Sigmoid colon (tissue), 7 donors: ENCODE data around the gene AGPAT2. TPM values are rescaled to one million over a fixed set of nuclear protein-coding genes. Genes with fewer than 3 reads are reported as not detected.

ENCODE experiments used
- DNase-seq: peaks from one replicate; pipeline ENCODE4 v3.0.0-alpha.2; 2019
- H3K27ac ChIP-seq, 4 donors: fragments of 200-600 bp; sonication (generic); one replicate each; pipeline ENCODE4 v1.5.1; 2016 to 2019; ENCODE audit warnings: mild to moderate bottlenecking in 1 of 4
- H3K27me3 ChIP-seq, 3 donors: fragments of 200-600 bp; sonication (generic); one replicate each; pipeline ENCODE4 v1.5.1; 2019; ENCODE audit warnings: mild to moderate bottlenecking in 1 of 3
- H3K36me3 ChIP-seq, 4 donors: fragments of 200-600 bp; sonication (generic); one replicate each; pipeline ENCODE4 v1.5.1; 2016 to 2019
- H3K4me1 ChIP-seq, 4 donors: fragments of 200-600 bp; sonication (generic); one replicate each; pipeline ENCODE4 v1.5.1; 2017 to 2019
- H3K4me3 ChIP-seq, 4 donors: fragments of 200-600 bp; sonication (generic); one replicate each; pipeline ENCODE4 v1.5.1; 2017 to 2019; ENCODE audit warnings: mild to moderate bottlenecking in 2 of 4, moderate library complexity in 1 of 4
- H3K9me3 ChIP-seq, 4 donors: fragments of 200-600 bp in 3 of 4; sonication (generic) in 3 of 4; one replicate each; pipeline versions ENCODE4 v1.5.1 to v1.6.1; 2013 to 2019
- CTCF ChIP-seq, 4 experiments: fragments of 450-650 bp in 3 of 4; fragments of 200-600 bp in 1 of 4; IDR thresholded peaks; one replicate each; pipeline ENCODE4 v1.5.1; 2016 to 2019; ENCODE audit warnings: antibody characterized with exemption in 4 of 4, mild to moderate bottlenecking in 3 of 4, moderate library complexity in 2 of 4
- EP300 ChIP-seq, 4 donors: sonication (generic); formaldehyde crosslinking; IDR thresholded peaks; one replicate each; pipeline ENCODE4 v1.6.1; 2017; ENCODE audit warnings: antibody characterized with exemption in 4 of 4
- POLR2A ChIP-seq, 2 donors: fragments of 450-650 bp; IDR thresholded peaks; one replicate each; pipeline ENCODE4 v1.6.1; 2016; ENCODE audit warnings: antibody characterized with exemption in 2 of 2, mild to moderate bottlenecking in 2 of 2, moderate library complexity in 2 of 2
- POLR2AphosphoS5 ChIP-seq, 4 donors: sonication (generic); formaldehyde crosslinking; IDR thresholded peaks; one replicate each; pipeline ENCODE4 v1.6.1; 2017; ENCODE audit warnings: antibody characterized with exemption in 4 of 4
- WGBS, 2 donors: extraction: QIAGEN DNeasy Blood & Tissue Kit; methylation state at CpG; one replicate each; pipeline ENCODE4 v1.1.7; 2013; 5-methylcytosine and 5-hydroxymethylcytosine counted together
- intact Hi-C: fragments of 100-400 bp; cut with DNase I; formaldehyde crosslinking; loops from one replicate; pipeline ENCODE4 v1.15.1; 2023
- polyA plus RNA-seq, 3 donors: library from polyadenylated mRNA; stranded (reverse); fragments of 200-250 nt; gene quantifications; one replicate each; pipeline ENCODE4 v1.2.3, GENCODE V29; 2013
- total RNA-seq, 4 donors: library from RNA; depleted of rRNA; stranded (reverse); fragments of >200 nt; gene quantifications; one replicate each; pipeline ENCODE4 v1.1.0, GENCODE V29; 2016
- donor health status: healthy with polysubstance abuse.
- donor health status: Bipolar disorder and iron deficiency.
- donor health status: healthy.

Gene AGPAT2
- total and polyA plus RNA-seq, 7 donors, result 28.0 to 345 (median 62.4) TPM

- H3K4me1 ChIP-seq, result peaks cover 0 to 21% (median 19%) of the 10 kb centered on the region in 4 donors
- TF ChIP-seq POLR2AphosphoS5 (IDR thresholded peaks at IDR 0.05) (no peak), CTCF (IDR thresholded peaks at IDR 0.05) (no peak), POLR2A (IDR thresholded peaks at IDR 0.05) (no peak), EP300 (IDR thresholded peaks at IDR 0.05) (no peak)
- 93 to 94% methylated on average over 20 of the region's 20 CpGs for WGBS, 2 donors
- no peak overlapping the region for H3K27ac ChIP-seq
- peaks cover 0 to under 1% (median 0%) of the 10 kb centered on the region in 4 donors for H3K36me3 ChIP-seq
- H3K27me3 ChIP-seq, result no peaks in the 10 kb centered on the region
- intact Hi-C loops, result no loop called here
- no peaks in the 10 kb centered on the region for H3K9me3 ChIP-seq
- no peak for DNase-seq
- H3K4me3 ChIP-seq, result no peak overlapping the region
Observed at GRCh38 chr9:136681945-136682699, 5.1 kb downstream of the AGPAT2 start.

- H3K9me3 ChIP-seq, result no peaks in the 10 kb centered on the region
Observed at GRCh38 chr9:136681029-136681428, 6.2 kb downstream of the AGPAT2 start.

GRCh38 chr9:136679431-136679941 is 7.8 kb downstream of the AGPAT2 start:
- Histone ChIP-seq H3K4me1 (no peaks in the 10 kb centered on the region), H3K4me3 (no peak overlapping the region), H3K36me3 (peaks cover 0 to 20% (median 5%) of the 10 kb centered on the region in 4 donors), H3K27ac (peak overlapping the region in 1 of 4 donors; percentile 32), H3K9me3 (no peaks in the 10 kb centered on the region), H3K27me3 (no peaks in the 10 kb centered on the region)
- 68 to 82% methylated on average over 22 of the region's 22 CpGs for WGBS, 2 donors
- peak; percentile 81 for DNase-seq
- intact Hi-C loops, result no loop called here
- no peak for TF ChIP-seq CTCF (IDR thresholded peaks at IDR 0.05)
- TF ChIP-seq POLR2A (IDR thresholded peaks at IDR 0.05), result no peak
- no peak for TF ChIP-seq EP300 (IDR thresholded peaks at IDR 0.05)
- TF ChIP-seq POLR2AphosphoS5 (IDR thresholded peaks at IDR 0.05), result no peak

More at GRCh38 chr9:136681029-136681428, 6.2 kb downstream of the AGPAT2 start:
- H3K27me3 ChIP-seq, result no peaks in the 10 kb centered on the region
- 94 to 97% methylated on average over 17 of the region's 17 CpGs for WGBS, 2 donors
- H3K36me3 ChIP-seq, result peaks cover 0 to 11% (median 5%) of the 10 kb centered on the region in 4 donors
- no peak for DNase-seq
- H3K4me1 ChIP-seq, result peaks cover 0 to 15% (median 13%) of the 10 kb centered on the region in 4 donors
- TF ChIP-seq EP300 (IDR thresholded peaks at IDR 0.05) (no peak), CTCF (IDR thresholded peaks at IDR 0.05) (no peak), POLR2AphosphoS5 (IDR thresholded peaks at IDR 0.05) (no peak), POLR2A (IDR thresholded peaks at IDR 0.05) (no peak)
- intact Hi-C loops, result no loop called here
- no peak overlapping the region for H3K27ac ChIP-seq
- H3K4me3 ChIP-seq, result no peak overlapping the region

- 90% methylated on average over 6 of the region's 6 CpGs for WGBS, 2 donors
Observed at GRCh38 chr9:136678624-136679023, 8.6 kb downstream of the AGPAT2 start.

More at GRCh38 chr9:136678624-136679023, 8.6 kb downstream of the AGPAT2 start:
- no peak overlapping the region for H3K27ac ChIP-seq
- intact Hi-C loops, result no loop called here
- TF ChIP-seq EP300 (IDR thresholded peaks at IDR 0.05) (no peak), POLR2AphosphoS5 (IDR thresholded peaks at IDR 0.05) (no peak), CTCF (IDR thresholded peaks at IDR 0.05) (no peak), POLR2A (IDR thresholded peaks at IDR 0.05) (no peak)
- H3K4me1 ChIP-seq, result no peaks in the 10 kb centered on the region
- H3K36me3 ChIP-seq, result peaks cover 0 to 29% (median 5%) of the 10 kb centered on the region in 4 donors
- no peak for DNase-seq
- H3K27me3 ChIP-seq, result no peaks in the 10 kb centered on the region
- H3K4me3 ChIP-seq, result no peak overlapping the region
- no peaks in the 10 kb centered on the region for H3K9me3 ChIP-seq
